ENCODE results near the gene APH1B.
A peak's percentile ranks its signal among the peaks of the same experiment; 100 is the strongest.
"Not testable (repeated sequence)": the region's sequence is repeated elsewhere in the genome, so short reads cannot be mapped to it uniquely, and the experiment has no call there.

APH1B gene

DNA sequence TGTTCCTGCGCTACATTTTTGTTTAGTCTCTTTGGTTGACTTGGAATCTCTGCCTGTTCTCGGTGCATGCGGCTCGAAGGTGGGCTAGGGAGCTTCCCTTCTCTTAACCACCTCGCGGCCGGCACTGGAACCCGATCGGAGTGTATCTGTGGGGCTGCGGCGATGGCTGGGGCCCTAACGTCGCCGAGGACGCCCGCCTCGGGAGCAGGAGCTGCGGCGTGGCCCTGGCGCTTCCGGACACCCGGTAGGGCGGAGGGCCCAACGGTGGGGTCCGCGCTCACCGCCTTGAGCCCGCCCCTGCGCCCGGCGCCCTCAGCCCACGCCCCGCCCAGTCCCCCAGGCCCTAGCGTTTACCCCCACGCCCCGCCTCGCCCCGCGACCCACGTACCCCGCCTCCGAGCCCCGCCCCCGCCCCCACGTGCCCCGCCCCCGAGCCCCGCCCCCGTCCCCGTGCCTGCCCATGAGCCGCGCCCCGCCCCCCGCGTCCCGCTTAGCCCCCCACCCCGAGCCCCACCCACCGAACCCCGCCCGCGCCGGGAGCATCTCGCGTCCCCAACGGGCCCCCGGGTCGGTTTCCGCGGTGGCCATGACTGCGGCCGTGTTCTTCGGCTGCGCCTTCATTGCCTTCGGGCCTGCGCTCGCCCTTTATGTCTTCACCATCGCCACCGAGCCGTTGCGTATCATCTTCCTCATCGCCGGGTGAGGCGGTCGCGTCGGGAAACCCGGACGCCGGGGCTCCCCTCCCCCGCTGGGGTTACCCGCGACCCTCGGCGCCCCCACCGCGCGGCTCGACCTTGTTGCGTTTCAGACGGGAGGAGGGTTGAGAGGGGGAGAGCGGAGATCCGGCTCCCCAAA, at the start of gene APH1B:
TSS of gene APH1B (plus strand) at position 568 of the 855 bp plus-strand sequence. CDS start at position 587, 19 bp downstream.
- DNase-seq: peak; percentile 67

DNA sequence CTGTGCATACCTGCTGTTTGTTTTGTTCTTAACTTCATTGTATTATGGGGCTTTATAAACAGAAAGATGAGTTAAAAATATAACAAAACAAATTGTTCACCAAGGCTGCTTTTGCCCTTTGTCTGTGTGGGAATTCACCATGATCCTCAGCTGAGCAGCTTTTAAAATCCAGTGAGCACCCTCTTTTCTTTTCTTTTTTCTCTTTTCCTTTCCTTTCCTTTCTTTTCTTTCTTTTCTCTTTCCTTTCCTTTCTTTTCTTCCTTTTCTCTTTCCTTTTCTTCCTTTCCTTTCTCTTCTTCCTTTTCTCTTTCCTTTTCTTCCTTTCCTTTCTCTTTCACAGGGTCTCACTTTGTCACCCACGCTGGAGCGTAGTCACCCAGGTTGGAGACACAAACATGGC, 49.7 kb upstream of the APH1B start:
- DNase-seq: no peak

DNA sequence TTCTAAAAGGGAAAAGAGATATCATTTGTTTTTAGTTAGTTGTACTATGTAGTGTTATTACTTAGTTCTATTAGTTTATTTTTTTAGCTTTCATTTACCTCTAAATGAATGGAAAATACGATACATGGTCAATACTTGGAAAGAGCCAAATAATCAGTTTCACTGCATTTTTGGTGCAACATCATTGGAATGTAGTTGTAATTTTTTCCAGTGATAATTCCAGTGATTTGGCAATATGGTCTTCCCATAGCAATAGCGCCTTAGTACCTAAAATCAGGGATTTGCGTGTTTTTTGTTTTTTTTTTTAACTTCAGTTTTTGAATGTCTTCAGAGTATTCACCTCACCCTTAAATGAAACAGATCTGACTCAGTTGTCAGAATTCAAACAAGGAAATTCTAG, 46.2 kb upstream of the APH1B start:
- no peak for DNase-seq

DNA sequence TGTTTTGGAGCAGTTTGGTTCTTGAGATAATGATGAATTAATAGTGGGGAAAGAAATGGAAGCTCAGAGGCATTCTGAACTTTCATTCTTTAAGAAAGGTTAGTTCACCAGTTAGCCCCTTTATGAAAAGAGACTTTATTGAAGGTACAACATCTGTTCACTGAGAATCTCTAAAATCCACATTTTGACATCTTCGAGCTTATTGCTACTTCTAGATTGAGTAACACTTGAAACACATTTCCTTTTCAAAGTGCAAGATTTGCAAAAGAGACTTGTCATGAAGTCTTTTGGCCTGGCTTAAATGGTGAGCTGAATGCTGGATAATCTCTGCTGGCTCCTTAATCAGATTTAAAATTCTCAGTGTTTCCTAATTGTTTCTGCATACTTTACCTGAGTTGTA, 45.7 kb upstream of the APH1B start:
- DNase-seq: no peak

DNA sequence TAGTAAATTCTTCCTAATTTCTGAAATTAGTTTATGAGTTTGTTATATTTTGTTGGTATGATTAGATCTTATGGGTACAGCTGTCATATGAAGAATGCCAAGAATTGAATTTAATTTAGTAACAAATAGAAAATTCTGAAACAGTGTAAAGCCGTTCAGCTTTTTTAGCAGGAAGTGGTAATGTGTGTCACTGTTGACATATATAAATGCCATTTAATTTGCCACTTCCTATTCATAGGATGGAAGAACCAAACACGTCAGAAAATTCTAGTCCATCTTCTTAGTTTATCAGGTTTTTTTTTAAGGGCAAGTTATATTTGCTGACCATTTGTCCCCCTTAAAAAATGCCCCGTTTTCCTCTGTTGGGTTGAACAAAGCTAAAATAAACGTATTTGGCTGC, 45.0 kb upstream of the APH1B start:
- no peak for DNase-seq

DNA sequence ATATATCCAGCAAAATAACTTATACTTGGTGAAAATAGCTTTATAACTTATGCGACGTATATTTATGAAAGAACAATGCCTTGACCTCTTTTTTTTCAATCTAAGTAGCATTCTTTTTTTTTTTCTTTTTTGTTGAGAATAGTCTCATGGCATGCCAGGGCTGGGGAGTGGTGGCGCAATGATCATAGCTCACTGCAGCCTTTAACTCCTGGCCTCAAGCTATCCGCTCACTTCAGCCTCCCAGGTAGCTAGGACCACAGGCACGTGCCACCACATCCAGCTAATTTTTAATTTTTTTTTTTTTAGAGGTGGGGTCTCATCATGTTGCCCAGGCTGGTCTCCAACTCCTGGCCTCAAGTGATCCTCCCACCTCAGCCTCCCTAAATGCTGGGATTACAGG, 44.5 kb upstream of the APH1B start:
- no peak for DNase-seq

DNA sequence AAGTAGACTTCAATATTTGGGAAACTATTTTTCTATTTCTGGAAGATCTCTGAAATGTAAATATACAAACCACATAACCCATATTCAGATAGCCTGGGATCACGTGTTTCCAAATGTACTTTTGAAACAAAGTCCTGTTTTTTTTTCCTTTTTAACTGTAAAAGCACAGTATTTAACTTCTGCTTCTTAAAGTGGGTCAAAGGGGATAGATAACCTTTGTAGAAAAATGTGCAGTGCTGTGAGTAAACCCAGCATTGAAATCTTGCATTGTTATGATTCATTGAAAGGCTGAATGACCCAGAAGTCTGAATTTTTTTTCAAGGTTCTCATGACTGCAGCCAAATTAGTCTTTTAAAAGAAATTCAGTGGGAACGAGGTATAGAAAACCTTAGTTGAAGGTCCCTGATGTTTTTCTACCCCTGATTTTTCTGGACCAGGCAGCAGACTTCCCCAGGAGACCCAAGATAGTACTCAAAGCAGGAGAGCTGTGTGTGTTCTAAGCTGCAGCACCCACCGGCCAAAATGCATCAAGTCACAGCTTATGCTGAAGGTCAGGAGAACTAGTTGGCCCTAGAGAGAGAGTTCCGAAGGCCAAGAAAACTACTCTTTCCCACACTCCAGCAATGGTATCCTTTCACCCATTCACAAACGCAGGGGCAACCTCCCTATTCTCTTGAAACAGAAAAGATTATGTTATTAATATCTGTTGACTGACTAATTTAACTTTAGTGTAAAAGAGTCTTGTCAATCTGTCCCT, 43.6 kb upstream of the APH1B start:
- DNase-seq: no peak

DNA sequence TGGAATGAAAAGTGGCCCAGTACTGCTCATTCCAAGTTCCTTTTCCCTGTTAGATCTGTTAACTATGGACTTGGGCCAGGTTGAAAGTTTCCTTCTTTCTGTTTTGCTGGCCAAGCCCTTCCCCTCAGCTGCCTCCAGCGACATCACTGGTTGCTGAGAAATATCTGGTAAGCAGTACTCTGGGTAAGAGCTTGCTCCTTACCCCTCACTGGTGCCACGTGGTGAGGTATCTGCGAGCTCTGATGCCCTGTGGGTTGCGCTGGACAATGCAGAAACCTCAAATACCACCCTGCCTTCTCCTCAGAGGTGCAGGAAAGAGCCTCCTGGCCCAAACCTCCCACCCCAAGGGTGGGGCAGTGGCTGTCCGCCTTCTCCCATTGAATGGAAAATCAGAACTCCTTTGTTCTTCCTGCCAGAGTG, 42.9 kb upstream of the APH1B start:
- no peak for DNase-seq

DNA sequence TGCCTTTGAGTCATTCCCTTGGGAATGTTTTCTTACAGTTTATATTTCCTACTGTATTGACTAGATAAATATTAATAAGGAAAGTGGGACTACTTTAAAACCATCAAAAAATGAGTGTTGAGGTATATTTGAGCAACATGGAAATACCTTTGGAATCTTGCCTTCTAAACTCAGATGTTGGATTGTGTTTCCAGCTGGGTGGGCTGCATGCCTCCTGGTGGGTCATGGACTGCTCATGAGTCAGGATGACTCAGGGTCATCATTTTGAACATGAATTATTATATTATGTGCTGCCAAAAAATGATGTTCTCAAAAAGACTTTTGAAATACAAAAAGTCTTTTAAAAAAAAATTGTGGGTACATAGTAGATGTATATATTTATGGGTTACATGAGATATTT, 41.1 kb upstream of the APH1B start:
- DNase-seq: no peak

DNA sequence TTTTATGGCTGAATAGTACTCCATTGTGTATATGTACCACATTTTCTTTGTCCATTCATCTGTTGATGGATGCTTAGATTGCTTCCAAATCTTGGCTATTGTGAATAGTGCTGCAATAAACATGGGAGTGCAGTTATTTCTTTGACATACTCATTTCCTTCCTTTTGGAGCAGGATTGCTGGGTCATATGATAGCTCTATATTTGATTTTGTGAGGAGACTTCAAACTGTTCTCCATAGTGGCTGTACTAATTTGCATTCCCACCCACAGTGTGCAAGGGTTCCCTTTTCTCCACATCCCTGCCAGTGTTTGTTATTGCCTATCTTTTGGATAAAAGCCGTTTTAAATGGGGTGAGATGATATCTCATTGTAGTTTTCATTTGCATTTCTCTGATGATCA, 40.3 kb upstream of the APH1B start:
- not testable (repeated sequence) for DNase-seq

DNA sequence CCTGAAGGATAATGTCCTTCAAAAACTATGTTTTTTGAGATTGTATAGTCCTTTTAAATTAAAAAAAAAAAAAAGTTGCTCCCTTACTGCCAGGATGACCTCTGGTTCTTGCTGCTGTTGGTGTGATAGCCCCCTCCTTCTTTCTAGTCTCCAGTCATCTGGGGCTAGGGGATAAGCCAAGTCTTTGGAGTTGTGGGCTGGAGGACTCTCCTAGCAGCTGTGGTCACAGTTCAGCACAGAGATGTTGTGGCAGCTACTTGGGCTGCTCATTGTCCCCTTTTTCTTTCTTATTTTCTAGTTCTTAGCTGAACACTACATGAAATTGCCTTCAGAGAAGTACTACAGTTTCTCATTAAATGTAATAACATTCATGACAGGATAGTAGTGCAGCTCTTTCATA, 39.2 kb upstream of the APH1B start:
- DNase-seq: no peak

DNA sequence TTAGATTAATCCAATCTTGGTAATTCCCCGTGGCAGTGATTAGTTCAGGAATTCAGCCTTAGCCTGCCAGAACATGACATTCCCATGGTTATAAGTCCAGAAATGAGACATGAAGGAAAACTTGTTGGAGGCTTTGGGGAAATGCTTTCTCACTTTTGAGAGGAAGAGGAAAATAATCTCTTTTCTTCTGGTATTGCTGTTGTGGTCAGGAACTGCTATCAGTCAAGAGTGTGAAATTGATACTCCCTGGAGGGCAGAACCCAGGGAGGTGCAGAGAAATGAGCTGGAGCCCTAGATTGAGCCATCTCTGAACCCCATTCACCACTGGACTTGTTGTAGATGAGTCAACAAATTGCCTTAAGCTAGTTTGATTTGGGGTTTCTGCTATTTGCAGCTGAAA, 38.6 kb upstream of the APH1B start:
- peak; percentile 12 for DNase-seq

DNA sequence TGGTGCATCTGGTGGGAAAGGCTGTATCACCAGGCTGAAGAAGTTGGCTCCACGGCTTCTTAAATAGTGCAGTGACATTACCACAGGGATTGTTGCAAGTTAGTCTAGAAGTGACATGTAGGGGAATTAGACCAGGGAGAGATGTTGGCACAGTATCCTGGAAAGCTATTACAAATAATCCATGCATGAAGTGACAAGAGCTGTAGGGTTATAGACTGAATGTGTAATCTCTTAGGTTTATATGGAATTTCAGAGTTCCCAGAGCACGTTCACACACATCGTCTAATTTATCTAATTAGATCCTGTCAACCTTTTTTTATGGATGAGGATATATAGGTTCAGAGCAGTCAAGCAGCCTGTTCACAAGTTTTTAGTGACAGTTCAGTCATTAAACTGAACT, 37.3 kb upstream of the APH1B start:
- no peak for DNase-seq

DNA sequence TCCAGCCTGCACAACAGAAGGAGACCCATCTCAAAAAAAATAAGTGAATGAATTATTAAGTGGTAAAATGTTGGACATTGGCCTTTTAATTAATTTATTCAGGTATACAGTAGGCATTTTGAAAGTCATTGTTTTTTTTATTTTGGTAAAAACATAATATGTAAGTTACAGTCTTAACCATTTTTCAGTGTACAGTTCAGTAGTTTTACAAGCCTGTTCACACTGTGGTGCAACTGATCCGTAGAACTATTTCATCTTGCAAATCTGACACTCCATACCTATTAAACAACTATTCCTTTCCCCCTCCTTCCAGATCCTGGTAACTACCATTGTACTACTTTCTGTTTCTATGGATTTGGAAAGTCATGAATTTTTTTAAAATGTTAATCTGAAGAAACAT, 36.1 kb upstream of the APH1B start:
- no peak for DNase-seq

DNA sequence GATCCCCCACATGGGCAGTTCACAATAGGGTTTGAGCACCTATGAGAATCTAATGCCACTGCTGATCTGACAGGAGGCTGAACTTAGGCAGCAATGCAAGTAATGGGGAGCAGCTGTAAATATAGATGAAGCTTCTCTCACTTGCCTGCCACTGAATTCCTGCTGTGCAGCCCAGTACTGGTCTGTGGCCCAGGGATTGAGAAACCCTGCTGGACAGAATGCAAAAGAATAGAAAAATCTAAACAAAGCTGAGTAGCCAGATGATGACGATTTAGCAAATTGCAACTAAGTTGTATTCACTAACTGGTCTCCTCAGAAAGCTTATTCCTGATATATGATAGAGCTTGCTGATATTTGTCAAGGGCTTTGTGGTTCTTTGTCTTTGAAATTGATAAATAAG, 34.3 kb upstream of the APH1B start:
- DNase-seq: no peak

DNA sequence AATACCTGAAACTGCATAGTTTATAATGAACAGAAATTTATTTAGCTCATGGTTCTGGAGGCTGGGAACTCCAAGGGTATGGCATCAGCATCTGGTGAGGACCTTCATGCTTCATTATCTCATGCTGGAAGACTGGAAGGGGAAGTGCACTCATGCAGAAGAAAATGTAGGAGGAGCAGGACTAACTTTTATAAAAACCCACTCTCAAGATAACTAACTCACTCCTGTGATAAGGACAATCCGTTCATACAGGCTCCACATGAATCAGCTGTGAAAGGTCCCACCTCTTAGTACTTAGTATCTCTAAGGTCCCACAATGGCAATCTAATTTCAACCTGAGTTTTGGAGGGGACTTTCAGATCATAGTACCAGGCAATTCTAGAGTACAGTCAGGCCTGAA, 33.6 kb upstream of the APH1B start:
- no peak for DNase-seq

DNA sequence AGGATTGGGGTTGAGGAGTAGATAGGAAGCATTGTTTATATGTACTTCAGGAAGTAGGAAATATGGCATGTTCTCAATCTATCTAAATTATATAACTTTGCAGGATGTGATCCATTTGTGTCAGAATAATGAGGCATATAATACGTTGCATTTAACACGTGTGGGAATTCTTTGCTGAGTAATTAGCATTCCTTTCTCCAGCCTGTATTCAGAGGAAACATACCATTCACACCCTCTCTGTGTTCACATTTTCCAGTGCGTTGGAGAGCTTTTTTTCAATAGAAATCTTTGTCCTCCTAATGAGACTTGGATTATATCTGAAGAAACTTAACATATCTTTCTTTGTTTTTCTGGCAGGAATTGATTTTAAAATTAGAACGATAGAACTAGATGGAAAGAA, 33.0 kb upstream of the APH1B start:
- no peak for DNase-seq

DNA sequence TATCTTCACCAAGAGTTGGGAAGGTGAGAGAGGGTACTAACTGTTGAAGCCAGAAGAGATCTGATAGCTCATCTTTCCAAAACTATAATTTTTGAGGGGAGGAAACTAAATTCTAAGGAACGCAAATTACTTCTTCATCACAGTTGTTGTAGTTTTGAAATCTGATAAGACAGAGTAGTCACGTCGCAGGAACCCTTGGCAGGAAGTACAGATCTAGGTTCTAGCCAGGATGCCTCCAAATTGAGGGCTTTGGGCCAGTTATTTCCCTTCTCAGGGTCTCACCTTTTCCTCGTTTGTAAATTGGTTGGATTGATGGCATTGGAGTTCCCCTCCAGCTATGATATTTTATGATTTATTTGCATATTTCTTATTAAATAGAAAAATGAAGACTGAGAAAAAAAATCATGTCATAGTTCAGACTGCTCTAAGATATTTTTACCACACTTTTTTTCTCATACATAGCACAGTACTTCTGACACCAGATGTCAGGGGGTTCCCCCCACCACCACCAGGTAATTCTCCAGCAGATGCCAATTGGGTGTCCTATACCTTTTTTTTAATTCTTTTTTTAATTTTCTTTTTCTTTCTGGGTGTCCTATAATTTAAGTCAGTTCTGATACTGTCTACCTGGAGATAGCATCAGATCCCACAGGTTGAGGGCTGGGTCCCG, 32.3 kb upstream of the APH1B start:
- peak; percentile 12 for DNase-seq

DNA sequence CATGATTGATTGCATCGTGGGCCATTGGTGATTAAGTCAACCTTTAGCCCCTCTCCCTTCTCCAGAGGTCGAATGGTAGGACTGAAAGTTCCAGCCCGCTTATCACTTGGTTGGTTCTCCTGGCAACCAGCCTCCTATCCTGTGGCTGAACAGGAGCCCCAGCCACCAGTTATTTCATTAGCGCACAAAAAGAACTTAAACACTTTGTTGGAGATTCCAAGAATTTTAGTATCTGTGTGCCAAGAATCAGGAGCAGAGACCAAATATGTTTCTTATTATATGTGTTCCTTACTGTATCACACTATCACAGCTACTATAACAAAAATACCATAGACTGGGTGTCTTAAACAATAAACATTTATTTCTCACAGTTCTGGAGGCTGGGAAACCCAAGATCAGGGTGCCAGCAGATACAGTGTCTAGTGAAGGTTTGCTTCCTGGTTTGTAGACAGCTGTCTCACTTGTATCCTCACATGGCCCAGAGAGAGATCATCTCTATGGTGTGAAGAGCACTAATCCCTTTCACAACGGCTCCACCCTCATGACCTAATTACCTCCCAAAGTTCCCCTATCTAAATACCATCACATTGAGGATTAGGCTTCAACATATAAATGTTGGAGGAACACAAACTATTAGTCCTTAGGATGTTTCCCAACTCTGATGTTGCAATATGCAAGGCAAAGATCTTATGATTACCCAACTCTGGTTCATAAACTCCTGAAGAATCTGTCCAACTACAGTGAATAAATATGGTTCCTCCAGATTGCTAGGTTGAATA, 30.5 kb upstream of the APH1B start:
- DNase-seq: no peak

DNA sequence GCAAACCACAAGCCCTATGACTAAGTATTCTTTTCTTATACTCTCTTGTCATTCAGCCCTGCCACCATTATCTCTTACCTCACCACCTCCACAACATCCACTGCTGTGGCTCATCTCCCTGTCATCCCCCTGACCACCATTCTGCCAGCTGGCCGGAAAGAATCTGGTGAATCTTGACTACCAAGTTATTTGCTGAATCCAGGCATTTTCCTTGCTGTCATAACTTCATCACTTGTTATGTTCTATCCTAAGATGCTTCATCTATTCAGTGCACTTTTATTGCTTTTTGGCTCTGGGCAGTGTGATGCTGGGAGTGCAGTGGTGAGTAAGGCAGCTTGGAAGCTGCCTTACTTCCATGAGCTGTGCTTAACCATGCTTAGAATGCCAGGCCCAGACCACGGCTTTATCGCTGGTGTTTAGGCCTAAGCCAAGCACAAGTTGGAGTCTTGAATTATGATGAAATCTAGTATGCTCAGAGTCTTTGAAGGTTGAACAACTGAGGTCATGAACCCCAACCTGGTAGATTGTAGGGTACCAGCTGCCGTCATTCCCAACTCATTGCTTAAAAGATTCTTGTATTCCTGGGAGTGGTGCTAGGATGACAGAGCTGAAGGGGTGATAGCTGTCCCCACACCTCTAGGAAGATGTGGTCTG, 27.0 kb upstream of the APH1B start:
- DNase-seq: no peak

DNA sequence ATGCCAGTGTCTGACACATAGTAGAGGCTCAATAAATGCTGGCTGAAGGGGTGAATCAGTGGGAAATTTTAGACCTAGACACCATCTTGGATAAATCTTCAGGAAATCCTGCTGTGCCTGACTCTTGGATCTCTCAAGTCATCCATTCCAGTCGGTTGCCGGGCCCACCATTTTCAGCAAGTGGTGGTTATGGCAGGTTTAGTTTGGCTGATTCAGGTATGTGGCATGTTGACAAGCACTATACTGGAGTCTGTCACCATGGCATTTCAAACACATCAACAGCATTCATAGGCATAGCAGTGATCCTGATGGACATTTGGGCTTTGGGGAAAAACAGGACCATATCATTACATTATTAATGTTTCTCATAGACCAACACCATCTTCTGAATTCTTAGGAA, 25.7 kb upstream of the APH1B start:
- DNase-seq: no peak

DNA sequence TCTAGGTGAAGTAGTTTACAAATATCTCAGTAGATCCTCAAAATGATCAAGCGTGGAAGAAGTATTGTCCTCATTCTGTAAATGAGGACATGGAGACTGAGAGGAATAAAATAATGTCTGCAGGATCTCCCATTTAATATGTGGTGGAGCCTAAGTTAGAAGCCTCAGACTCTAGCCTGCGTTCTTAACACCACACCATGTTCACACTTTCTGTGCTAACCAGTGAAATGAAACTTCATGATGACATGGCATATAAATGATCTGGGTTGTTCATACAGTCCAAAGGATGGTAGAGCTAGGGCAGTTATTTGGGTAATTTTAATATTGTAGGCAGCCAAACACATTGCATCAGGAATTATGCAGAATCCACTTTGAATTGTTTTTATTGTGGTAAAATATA, 25.1 kb upstream of the APH1B start:
- no peak for DNase-seq

DNA sequence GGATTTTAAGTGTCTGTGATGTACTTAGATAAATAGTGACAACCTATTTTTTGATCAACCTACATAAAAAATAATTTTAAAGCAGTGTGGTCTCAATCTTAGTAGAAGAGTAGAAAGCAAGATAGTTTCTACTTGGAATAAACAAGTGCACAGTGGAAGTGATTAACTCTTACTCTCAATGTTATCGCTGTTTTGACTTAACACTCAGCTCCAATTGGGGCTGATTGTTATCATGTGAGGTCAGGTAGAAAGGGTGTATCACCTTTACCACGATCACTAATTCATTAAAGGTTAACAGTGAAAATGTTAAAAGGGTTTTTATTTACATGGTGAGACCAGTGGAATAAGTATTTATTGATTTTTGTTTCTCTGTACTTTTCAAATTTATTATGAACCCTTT, 22.4 kb upstream of the APH1B start:
- no peak for DNase-seq

Data from stimulated activated CD4-positive, alpha-beta T cell treated with anti-CD3 and anti-CD28 coated beads, Interleukin-4, amount 100 ng/mL, for 24 hours (primary cell).